IPS DF 6.9 (cell line): ENCODE measurements around the gene SH3RF2.

ENCODE experiments used
- DNase-seq: peaks from one replicate; pipeline ENCODE4 v3.0.0-alpha.2; 2013; ENCODE audit warnings: low read depth, low spot score
- H3K27ac ChIP-seq: one replicate; pipeline ENCODE4 v1.5.1; 2013; ENCODE audit warnings: low read length, control low read depth
- H3K27me3 ChIP-seq: 2 replicates; pipeline ENCODE4 v1.6.1; 2013; ENCODE audit warnings: mild to moderate bottlenecking, low read length; ENCODE audit not compliant: control insufficient read depth, insufficient read depth
- H3K36me3 ChIP-seq: 2 replicates; pipeline ENCODE4 v1.6.1; 2013; ENCODE audit warnings: low read length; ENCODE audit not compliant: control insufficient read depth, insufficient read depth
- H3K4me1 ChIP-seq: 2 replicates; pipeline ENCODE4 v1.6.1; 2013; ENCODE audit warnings: low read length; ENCODE audit not compliant: control insufficient read depth, insufficient read depth
- H3K4me3 ChIP-seq: 2 replicates; pipeline ENCODE4 v1.5.1; 2013; ENCODE audit warnings: mild to moderate bottlenecking, low read length
- H3K9me3 ChIP-seq: 2 replicates; pipeline ENCODE4 v1.6.1; 2013; ENCODE audit warnings: low read length, inconsistent platforms; ENCODE audit not compliant: control insufficient read depth, insufficient read depth
- WGBS: extraction: QIAGEN DNeasy Blood & Tissue Kit; methylation state at CpG from one replicate; pipeline ENCODE4 v1.1.7; 2013; ENCODE audit warnings: mixed read lengths, missing lambda C conversion rate; ENCODE audit not compliant: insufficient read length, insufficient coverage; 5-methylcytosine and 5-hydroxymethylcytosine counted together

The SH3RF2 gene

GRCh38 chr5:146071171-146071570 is 134.8 kb downstream of the SH3RF2 start:
- H3K27me3 ChIP-seq, result no peaks in the 10 kb centered on the region
- H3K4me3 ChIP-seq, result no peak overlapping the region
- WGBS, result no CpG with 5 or more reads among the region's 4 CpGs
- DNase-seq, result no peak
- no peak overlapping the region for H3K27ac ChIP-seq
- no peaks in the 10 kb centered on the region for H3K9me3 ChIP-seq
- H3K4me1 ChIP-seq, result peaks cover 7% of the 10 kb centered on the region; the same call in 1 of the 2 replicates
- H3K36me3 ChIP-seq, result no peaks in the 10 kb centered on the region

GRCh38 chr5:146072595-146072994 is 136.2 kb downstream of the SH3RF2 start:
- Histone ChIP-seq H3K27ac (no peak overlapping the region), H3K4me3 (no peak overlapping the region), H3K36me3 (no peaks in the 10 kb centered on the region), H3K4me1 (peaks cover 9% of the 10 kb centered on the region; the same call in 1 of the 2 replicates), H3K27me3 (no peaks in the 10 kb centered on the region), H3K9me3 (no peaks in the 10 kb centered on the region)
- no CpG with 5 or more reads among the region's 2 CpGs for WGBS
- no peak for DNase-seq

- H3K9me3 ChIP-seq, result no peaks in the 10 kb centered on the region
- H3K4me3 ChIP-seq, result no peak overlapping the region
- no peaks in the 10 kb centered on the region for H3K36me3 ChIP-seq
- H3K27me3 ChIP-seq, result no peaks in the 10 kb centered on the region
- DNase-seq, result no peak
- no peak overlapping the region for H3K27ac ChIP-seq
- H3K4me1 ChIP-seq, result peaks cover 9% of the 10 kb centered on the region; the same call in 1 of the 2 replicates
- no CpG with 5 or more reads among the region's 9 CpGs for WGBS
Measured at GRCh38 chr5:146073239-146073900, 137.0 kb downstream of the SH3RF2 start.

- no peaks in the 10 kb centered on the region for H3K27me3 ChIP-seq
- no peak for DNase-seq
- H3K27ac ChIP-seq, result no peak overlapping the region
- no CpG with 5 or more reads among the region's 4 CpGs for WGBS
- peaks cover 13% of the 10 kb centered on the region; the same call in 1 of the 2 replicates for H3K4me1 ChIP-seq
- H3K36me3 ChIP-seq, result no peaks in the 10 kb centered on the region
- no peaks in the 10 kb centered on the region for H3K9me3 ChIP-seq
- H3K4me3 ChIP-seq, result no peak overlapping the region
Measured at GRCh38 chr5:146076028-146076427, 139.7 kb downstream of the SH3RF2 start.

GRCh38 chr5:146076455-146076854 is 140.1 kb downstream of the SH3RF2 start:
- Histone ChIP-seq H3K36me3 (no peaks in the 10 kb centered on the region), H3K27me3 (no peaks in the 10 kb centered on the region), H3K4me1 (peaks cover 13% of the 10 kb centered on the region; the same call in 1 of the 2 replicates), H3K27ac (no peak overlapping the region), H3K4me3 (no peak overlapping the region), H3K9me3 (no peaks in the 10 kb centered on the region)
- no peak for DNase-seq
- WGBS, result no CpG with 5 or more reads among the region's 4 CpGs

GRCh38 chr5:146078566-146078965 is 142.2 kb downstream of the SH3RF2 start:
- Histone ChIP-seq H3K4me1 (peaks cover 9% of the 10 kb centered on the region; the same call in 1 of the 2 replicates), H3K4me3 (no peak overlapping the region), H3K27me3 (no peaks in the 10 kb centered on the region), H3K27ac (no peak overlapping the region), H3K9me3 (no peaks in the 10 kb centered on the region), H3K36me3 (no peaks in the 10 kb centered on the region)
- DNase-seq, result no peak
- no CpG with 5 or more reads among the region's 2 CpGs for WGBS

- H3K27ac ChIP-seq, result no peak overlapping the region
- no peak for DNase-seq
- no peaks in the 10 kb centered on the region for H3K27me3 ChIP-seq
- peaks cover 6% of the 10 kb centered on the region; the same call in 1 of the 2 replicates for H3K4me1 ChIP-seq
- WGBS, result no CpG with 5 or more reads among the region's 7 CpGs
- no peaks in the 10 kb centered on the region for H3K9me3 ChIP-seq
- H3K4me3 ChIP-seq, result no peak overlapping the region
- no peaks in the 10 kb centered on the region for H3K36me3 ChIP-seq
Measured at GRCh38 chr5:146079695-146080373, 143.5 kb downstream of the SH3RF2 start.

GRCh38 chr5:146081556-146081955 is 145.2 kb downstream of the SH3RF2 start:
- WGBS, result no CpG with 5 or more reads among the region's 6 CpGs
- H3K36me3 ChIP-seq, result no peaks in the 10 kb centered on the region
- H3K9me3 ChIP-seq, result no peaks in the 10 kb centered on the region
- H3K27ac ChIP-seq, result no peak overlapping the region
- H3K27me3 ChIP-seq, result no peaks in the 10 kb centered on the region
- no peak for DNase-seq
- H3K4me3 ChIP-seq, result no peak overlapping the region
- peaks cover 5% of the 10 kb centered on the region; the same call in 1 of the 2 replicates for H3K4me1 ChIP-seq

- WGBS, result no CpG with 5 or more reads among the region's 3 CpGs
- H3K27ac ChIP-seq, result no peak overlapping the region
- peaks cover 4% of the 10 kb centered on the region; the same call in 1 of the 2 replicates for H3K4me1 ChIP-seq
- no peak overlapping the region for H3K4me3 ChIP-seq
- no peak for DNase-seq
- H3K27me3 ChIP-seq, result no peaks in the 10 kb centered on the region
- no peaks in the 10 kb centered on the region for H3K36me3 ChIP-seq
- H3K9me3 ChIP-seq, result no peaks in the 10 kb centered on the region
Measured at GRCh38 chr5:146082798-146083197, 146.4 kb downstream of the SH3RF2 start.

- peaks cover 2% of the 10 kb centered on the region; the same call in 1 of the 2 replicates for H3K4me1 ChIP-seq
- H3K27ac ChIP-seq, result no peak overlapping the region
- no peaks in the 10 kb centered on the region for H3K9me3 ChIP-seq
- no peak for DNase-seq
- no peak overlapping the region for H3K4me3 ChIP-seq
- no CpG with 5 or more reads among the region's 4 CpGs for WGBS
- H3K36me3 ChIP-seq, result no peaks in the 10 kb centered on the region
- H3K27me3 ChIP-seq, result no peaks in the 10 kb centered on the region
Measured at GRCh38 chr5:146084376-146084775, 148.0 kb downstream of the SH3RF2 start.
